Measurements from ENCODE around the gene FNIP2. TPM values are rescaled to one million over a fixed set of nuclear protein-coding genes. Genes with fewer than 3 reads are reported as not detected.
"Not testable (repeated sequence)": the region's sequence is repeated elsewhere in the genome, so short reads cannot be mapped to it uniquely, and the experiment has no call there.

Gene FNIP2
- total RNA-seq, 2 donors from 2014 or later: 17.5 to 35.6 TPM

DNA sequence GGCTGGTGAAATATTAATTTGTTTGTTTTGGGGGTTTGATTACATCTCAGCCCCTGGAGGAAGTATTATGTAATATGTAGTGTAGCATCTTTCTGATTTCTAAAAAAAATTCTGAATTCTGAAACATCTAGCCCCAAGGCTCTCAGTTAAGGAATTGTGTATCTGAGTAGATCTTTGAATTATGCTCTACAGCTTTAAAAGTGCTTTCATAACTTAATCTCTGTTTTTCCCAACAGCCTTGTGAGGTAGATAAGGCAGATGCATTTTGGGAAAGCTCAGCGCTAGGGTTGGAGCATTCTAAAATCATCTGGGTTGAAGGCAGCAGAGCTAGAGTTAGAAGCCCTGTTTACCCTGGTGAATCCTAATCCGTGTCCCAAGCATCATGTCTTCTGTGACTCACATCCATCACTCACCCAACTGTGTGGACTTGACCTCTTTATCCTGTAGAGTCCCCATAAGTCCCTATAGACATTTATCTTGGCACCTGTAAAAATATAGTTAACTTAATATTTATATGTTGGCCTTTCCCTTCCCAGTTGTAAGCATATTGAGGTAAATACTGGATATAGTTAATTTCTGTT, 49.8 kb downstream of the FNIP2 start:
- Mint-ChIP-seq H3K4me1 (ENCODE audit: low read depth in 2 of 2) (peaks cover 33 to 55% of the 10 kb centered on the region in 2 donors), H3K36me3 (no peaks in the 10 kb centered on the region), H3K27ac (peak overlapping the region; percentile 59 to 72), H3K9me3 (no peaks in the 10 kb centered on the region), H3K27me3 (peaks cover 0 to 3% of the 10 kb centered on the region in 2 donors), H3K4me3 (peak overlapping the region; percentile 50)
- no peak for DNase-seq (ENCODE audit: low spot score)
- ATAC-seq: no peak

DNA sequence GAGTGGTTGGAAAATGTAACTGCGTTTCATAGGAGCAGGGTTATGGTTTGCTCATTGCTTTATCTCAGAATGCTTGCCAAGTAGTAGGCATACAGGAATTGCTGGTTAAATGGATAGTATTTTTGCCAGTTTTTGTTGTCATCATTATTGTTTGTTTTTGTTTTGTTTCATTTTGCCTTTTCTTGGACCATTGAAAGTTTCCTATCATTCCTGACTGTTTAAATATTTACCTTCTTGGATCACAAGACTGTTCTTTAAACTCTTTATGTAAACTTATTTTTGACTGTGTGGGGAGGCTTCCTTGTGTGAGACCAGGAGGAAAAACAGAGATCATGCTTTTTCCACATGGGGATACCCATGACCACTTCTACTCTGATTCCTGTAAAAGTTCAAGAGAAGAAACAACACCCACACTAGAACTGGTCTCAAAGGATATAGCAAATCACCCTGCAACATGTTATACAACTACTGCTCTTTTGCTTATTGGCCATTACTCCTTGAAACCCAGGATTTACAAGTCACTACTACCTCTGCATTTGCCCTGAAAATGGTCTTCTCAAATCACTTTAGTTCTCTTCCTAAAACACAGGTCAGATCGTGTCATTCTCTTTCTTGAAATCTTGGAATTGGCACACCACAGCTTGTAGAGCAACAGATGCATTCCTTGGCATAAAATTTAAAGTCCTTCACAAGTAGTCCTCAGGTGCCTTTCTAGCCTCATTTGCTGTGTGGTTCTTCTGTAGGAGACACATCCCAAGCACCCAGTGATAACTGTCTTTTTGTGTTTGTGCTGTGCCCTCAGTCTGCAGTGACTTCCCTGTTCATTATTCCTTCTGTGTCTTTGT, 51.3 kb downstream of the FNIP2 start:
- no peak for ATAC-seq
- DNase-seq (ENCODE audit: low spot score): no peak
- H3K4me1 Mint-ChIP-seq (ENCODE audit: low read depth in 2 of 2): peaks cover 40 to 61% of the 10 kb centered on the region in 2 donors
- no peaks in the 10 kb centered on the region for H3K9me3 Mint-ChIP-seq
- peak overlapping the region; percentile 32 to 57 for H3K27ac Mint-ChIP-seq
- peaks cover 0 to 3% of the 10 kb centered on the region in 2 donors for H3K27me3 Mint-ChIP-seq
- H3K36me3 Mint-ChIP-seq: peaks cover 5% of the 10 kb centered on the region
- H3K4me3 Mint-ChIP-seq: peak overlapping the region; percentile 65

DNA sequence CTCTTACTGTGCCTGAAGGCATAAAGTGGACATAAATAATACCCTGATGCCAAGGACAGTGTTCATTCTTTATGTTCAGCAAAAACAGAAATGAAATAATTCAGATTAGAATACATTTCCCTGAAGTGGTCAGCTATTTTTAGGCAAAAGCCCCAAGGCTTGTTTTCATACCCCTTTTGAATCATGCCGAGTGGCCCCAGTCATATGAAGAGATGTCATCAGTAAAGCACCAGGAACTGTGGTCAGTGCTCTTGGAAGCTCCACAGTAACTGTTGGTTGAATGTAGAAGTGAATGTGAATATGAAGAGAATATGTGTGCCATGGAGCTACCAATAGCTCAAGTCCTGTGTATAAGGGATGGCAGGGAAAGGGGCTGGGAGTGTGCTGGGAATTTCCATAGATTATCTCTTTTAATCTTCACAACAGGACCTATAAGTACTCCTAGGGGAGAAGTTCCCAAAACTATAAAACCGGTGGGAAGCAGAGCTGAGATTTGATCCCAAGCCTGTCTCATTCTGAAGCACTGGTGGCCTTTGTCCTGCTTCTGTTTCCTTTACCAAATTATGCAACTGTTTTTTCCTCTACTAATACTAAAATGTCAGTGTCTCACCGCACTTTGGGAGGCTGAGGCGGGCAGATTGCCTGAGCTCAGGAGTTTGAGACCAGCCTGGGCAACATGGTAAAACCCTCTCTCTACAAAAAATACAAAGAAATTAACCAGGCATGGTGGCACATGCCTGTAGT, 52.6 kb downstream of the FNIP2 start:
- H3K27me3 Mint-ChIP-seq: peaks cover 0 to 3% of the 10 kb centered on the region in 2 donors
- ATAC-seq (peak; percentile 60 to 79), DNase-seq (ENCODE audit: low spot score) (no peak)
- H3K4me1 Mint-ChIP-seq (ENCODE audit: low read depth in 2 of 2): peaks cover 51 to 73% of the 10 kb centered on the region in 2 donors
- peaks cover 5% of the 10 kb centered on the region for H3K36me3 Mint-ChIP-seq
- H3K27ac Mint-ChIP-seq: peak overlapping the region; percentile 32 to 57
- no peaks in the 10 kb centered on the region for H3K9me3 Mint-ChIP-seq
- peak overlapping the region; percentile 65 for H3K4me3 Mint-ChIP-seq

DNA sequence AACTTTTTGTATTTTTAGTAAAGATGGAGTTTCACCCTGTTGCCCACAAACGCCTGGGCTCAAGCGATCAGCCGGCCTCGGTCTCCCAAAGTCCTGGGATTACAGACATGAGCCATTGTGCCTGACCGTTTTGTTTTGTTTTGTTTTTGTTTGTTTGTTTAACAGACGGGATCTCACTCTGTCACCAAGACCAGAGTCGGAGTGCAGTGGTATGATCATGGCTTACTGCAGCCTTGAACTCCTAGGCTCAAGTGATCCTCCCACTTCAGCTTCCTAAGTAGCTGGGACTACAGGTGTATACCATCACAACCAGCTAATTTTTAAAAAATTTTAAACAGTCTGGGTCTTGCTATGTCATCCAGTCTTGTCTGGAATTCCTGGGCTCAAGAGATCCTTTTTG, 53.5 kb downstream of the FNIP2 start:
- H3K27me3 Mint-ChIP-seq: peaks cover 0 to 3% of the 10 kb centered on the region in 2 donors
- H3K27ac Mint-ChIP-seq: no peak overlapping the region
- no peaks in the 10 kb centered on the region for H3K9me3 Mint-ChIP-seq
- peaks cover 52 to 74% of the 10 kb centered on the region in 2 donors for H3K4me1 Mint-ChIP-seq (ENCODE audit: low read depth in 2 of 2)
- H3K4me3 Mint-ChIP-seq: no peak overlapping the region
- no peak for DNase-seq (ENCODE audit: low spot score)
- H3K36me3 Mint-ChIP-seq: peaks cover 5% of the 10 kb centered on the region
- no peak for ATAC-seq

DNA sequence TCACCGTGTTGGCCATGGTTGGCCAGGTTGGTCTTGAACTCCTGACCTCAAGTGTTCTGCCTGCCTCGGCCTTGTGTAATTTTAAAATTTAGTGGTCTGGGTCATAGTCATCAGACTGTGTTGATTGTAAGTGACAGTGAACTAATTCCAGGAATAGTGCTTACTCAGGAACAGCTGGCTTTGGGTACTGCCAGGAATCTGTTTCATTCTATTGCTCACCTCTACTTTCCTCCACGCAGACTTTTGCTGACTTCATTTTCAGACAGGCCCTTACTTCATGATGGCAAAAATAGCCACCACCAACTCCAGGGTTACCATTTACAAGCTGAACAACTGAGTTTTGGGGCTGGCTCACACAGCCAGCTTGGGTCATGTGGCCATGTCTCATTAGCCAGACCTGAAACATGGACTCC, 54.6 kb downstream of the FNIP2 start:
- peaks cover 0 to 3% of the 10 kb centered on the region in 2 donors for H3K27me3 Mint-ChIP-seq
- H3K27ac Mint-ChIP-seq: peak overlapping the region; percentile 71 to 74
- peak overlapping the region; percentile 30 for H3K4me3 Mint-ChIP-seq
- peaks cover 46 to 63% of the 10 kb centered on the region in 2 donors for H3K4me1 Mint-ChIP-seq (ENCODE audit: low read depth in 2 of 2)
- no peaks in the 10 kb centered on the region for H3K9me3 Mint-ChIP-seq
- no peak for DNase-seq (ENCODE audit: low spot score)
- peaks cover 5% of the 10 kb centered on the region for H3K36me3 Mint-ChIP-seq
- peak; percentile 59 to 72 for ATAC-seq

DNA sequence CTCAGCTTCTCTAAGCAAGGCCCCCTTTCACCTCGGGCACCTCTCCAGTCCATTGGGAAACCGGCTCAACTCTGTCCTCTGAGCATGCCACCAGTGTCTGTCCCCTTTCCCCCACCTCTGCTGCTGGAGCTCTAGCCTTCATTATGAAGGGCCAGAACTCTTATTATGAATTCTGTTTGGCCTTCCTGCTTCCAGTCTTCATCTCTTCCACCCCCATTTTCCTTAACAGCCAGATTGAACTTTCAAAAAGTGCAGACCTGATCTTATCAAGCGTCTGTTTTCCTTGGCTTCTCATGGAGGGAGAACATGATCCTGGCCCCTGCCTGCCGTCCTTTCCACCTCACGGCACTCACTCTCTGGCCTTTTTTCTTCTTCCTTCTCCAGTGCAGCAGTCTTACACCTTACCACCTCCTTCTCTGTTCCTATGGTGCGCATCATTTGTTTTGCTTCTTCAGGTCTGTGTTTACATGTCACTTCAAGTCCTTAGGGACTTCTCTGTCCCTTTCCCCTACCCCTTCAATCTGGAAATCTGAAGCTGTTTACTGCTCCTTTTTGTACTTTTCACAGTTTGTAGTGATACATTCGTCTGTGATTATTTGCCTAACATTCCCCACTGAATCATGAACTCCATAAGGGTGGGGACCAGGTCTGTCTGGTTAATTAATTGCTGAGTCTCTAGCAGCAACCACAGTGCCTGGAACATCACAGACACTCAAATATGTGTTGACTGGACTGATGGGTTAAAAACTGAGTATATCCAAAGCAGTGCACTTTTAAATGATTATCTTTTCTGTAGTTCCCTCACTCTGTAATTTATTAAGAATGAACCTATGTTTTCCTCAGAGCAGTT, 55.8 kb downstream of the FNIP2 start:
- H3K27ac Mint-ChIP-seq: peak overlapping the region; percentile 28 to 74
- peak overlapping the region; percentile 37 for H3K4me3 Mint-ChIP-seq
- ATAC-seq (no peak), DNase-seq (ENCODE audit: low spot score) (no peak)
- peaks cover 12% of the 10 kb centered on the region for H3K36me3 Mint-ChIP-seq
- peaks cover 43 to 60% of the 10 kb centered on the region in 2 donors for H3K4me1 Mint-ChIP-seq (ENCODE audit: low read depth in 2 of 2)
- H3K9me3 Mint-ChIP-seq: no peaks in the 10 kb centered on the region
- peaks cover 0 to 3% of the 10 kb centered on the region in 2 donors for H3K27me3 Mint-ChIP-seq

DNA sequence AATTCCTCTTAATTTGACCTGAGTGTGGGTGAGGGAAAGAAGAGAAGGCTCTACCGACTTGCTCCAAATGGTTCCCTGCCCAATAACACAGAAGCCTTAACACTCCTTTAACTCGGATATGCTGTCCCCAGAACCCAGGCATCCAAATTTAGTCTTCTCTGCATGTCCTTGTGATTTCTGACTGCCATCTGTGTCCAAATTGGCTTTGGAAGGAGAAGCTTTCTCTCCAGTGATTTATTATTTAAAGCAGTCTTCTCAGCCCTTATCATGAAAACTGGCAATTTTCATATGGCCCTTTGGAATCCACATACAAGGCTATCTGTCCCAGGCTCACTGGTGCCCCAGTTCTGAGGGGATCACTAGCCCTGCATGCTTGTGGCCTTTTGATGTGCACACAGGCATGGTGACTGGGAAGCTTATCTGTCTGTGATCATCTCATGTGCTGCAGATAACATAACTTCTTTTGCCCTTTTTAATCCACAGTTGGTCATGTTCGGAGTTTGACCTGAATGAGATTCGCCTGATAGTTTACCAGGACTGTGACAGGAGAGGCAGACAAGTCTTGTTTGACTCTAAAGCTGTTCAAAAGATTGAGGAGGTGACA, 56.7 kb downstream of the FNIP2 start:
- ATAC-seq (peak in 1 of 2 donors; percentile 50), DNase-seq (ENCODE audit: low spot score) (no peak)
- peaks cover 36 to 55% of the 10 kb centered on the region in 2 donors for H3K4me1 Mint-ChIP-seq (ENCODE audit: low read depth in 2 of 2)
- H3K27ac Mint-ChIP-seq: peak overlapping the region; percentile 17 to 74
- peak overlapping the region; percentile 43 for H3K4me3 Mint-ChIP-seq
- no peaks in the 10 kb centered on the region for H3K9me3 Mint-ChIP-seq
- peaks cover 18% of the 10 kb centered on the region for H3K36me3 Mint-ChIP-seq
- H3K27me3 Mint-ChIP-seq: no peaks in the 10 kb centered on the region

DNA sequence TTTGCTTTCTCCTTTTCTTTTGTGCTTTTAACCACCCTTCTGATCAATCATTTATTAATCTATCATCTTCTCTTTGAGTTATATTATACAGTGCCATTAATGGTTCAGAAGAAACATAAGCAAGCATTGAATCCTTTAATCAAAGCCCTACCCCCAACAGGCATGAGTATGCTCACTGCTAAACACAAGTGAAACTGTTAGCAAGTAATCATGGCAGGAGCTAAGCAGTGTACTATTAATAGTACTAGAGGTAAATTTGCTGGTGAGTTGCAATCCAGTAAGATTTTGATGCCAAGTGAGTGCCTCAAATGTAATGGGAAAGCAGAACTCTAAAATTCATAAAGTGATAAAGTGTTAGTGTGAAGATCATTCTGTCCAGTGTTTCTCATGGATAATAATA, 57.2 kb downstream of the FNIP2 start:
- Mint-ChIP-seq H3K9me3 (no peaks in the 10 kb centered on the region), H3K27ac (peak overlapping the region; percentile 17 to 74), H3K27me3 (no peaks in the 10 kb centered on the region), H3K4me1 (ENCODE audit: low read depth in 2 of 2) (peaks cover 34 to 49% of the 10 kb centered on the region in 2 donors), H3K36me3 (peaks cover 23% of the 10 kb centered on the region), H3K4me3 (peak overlapping the region; percentile 43)
- no peak for ATAC-seq
- no peak for DNase-seq (ENCODE audit: low spot score)

DNA sequence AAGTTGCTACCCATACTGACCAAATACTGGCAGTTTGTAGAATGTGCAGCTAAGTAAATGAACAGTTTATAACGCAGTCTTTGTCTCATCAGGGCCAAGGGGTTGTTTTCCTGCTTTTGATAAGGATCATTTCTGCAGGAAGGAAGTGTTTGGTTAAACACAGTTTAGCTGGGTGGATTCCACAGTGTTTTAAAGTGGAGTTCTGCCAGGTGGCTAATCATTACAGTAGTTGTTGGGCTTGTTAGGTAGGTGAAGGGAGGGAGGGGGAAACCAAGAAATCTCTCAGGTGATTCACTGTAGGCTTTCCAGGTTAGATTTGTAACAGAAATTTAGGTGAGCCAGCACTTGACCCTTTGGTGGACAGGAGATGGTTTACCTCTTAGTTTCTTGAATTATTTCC, 58.1 kb downstream of the FNIP2 start:
- H3K27ac Mint-ChIP-seq: peak overlapping the region in 1 of 2 donors; percentile 74
- H3K36me3 Mint-ChIP-seq: peaks cover 25% of the 10 kb centered on the region
- H3K4me3 Mint-ChIP-seq: peak overlapping the region; percentile 20
- DNase-seq (ENCODE audit: low spot score): no peak
- ATAC-seq: no peak
- H3K27me3 Mint-ChIP-seq: no peaks in the 10 kb centered on the region
- H3K4me1 Mint-ChIP-seq (ENCODE audit: low read depth in 2 of 2): peaks cover 31 to 44% of the 10 kb centered on the region in 2 donors
- no peaks in the 10 kb centered on the region for H3K9me3 Mint-ChIP-seq

DNA sequence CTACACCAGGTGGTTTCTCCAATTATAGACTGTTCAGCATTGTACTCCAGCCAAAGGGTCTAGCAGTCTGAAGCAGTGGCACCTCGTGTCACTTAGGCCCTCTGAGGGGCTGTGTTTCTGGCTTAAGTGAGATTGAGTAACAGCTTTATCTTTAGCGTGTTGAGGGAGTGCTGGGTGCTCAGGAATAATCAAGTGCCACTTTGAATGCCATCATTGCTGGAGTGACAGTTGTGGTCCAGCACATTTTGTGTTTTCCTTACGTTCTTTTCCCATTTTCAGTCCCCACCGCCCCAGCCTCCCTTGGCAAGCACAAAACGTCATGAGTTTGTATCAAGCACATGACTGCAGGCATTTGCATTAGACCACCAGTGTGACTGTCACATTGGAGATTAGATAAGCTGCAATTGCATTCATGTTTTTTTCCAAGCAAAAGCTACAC, 58.7 kb downstream of the FNIP2 start:
- Mint-ChIP-seq H3K4me3 (no peak overlapping the region), H3K9me3 (no peaks in the 10 kb centered on the region), H3K4me1 (ENCODE audit: low read depth in 2 of 2) (peaks cover 31 to 44% of the 10 kb centered on the region in 2 donors), H3K27me3 (no peaks in the 10 kb centered on the region), H3K36me3 (peaks cover 25% of the 10 kb centered on the region), H3K27ac (no peak overlapping the region)
- no peak for ATAC-seq
- no peak for DNase-seq (ENCODE audit: low spot score)

DNA sequence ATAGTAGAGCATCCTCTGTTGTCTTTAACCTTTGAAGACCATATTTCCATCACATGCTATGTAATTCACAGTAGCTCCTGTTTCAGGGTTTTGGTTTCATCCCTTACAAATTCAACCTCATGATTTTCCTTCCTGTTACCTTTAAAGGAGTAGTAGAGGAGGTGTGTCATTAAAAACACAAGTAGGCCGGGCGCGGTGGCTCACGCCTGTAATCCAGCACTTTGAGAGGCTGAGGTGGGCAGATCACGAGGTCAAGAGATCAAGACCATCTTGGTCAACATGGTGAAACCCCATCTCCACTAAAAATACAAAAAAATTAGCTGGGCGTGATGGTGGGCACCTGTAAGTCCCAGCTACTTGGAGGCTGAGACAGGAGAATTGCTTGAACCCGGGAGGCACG, 59.3 kb downstream of the FNIP2 start:
- not testable (repeated sequence) for H3K27me3 Mint-ChIP-seq; H3K9me3 Mint-ChIP-seq; DNase-seq (ENCODE audit: low spot score); ATAC-seq; H3K27ac Mint-ChIP-seq; H3K4me3 Mint-ChIP-seq
- peaks cover 25% of the 10 kb centered on the region for H3K36me3 Mint-ChIP-seq
- H3K4me1 Mint-ChIP-seq (ENCODE audit: low read depth in 2 of 2): peaks cover 31 to 44% of the 10 kb centered on the region in 2 donors

DNA sequence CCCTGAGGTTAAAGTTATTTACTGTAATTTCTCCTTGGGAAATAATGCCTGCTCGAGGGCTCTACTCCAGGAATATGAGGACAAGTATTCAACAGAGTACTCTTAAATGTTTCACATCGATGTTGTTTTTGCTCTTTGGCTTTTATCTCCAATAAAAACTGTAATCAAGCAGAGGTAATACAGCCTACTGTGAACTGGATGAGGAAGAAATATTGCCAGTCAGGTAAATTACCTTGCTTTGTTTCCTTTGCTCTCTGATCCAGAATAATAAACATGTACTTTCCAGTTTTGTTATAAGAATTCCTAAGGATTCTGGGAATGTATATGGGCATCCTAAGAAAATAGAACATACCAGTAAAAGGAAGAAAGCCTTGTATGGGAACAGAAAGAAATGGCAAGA, 60.4 kb downstream of the FNIP2 start:
- H3K4me1 Mint-ChIP-seq (ENCODE audit: low read depth in 2 of 2): peaks cover 25 to 36% of the 10 kb centered on the region in 2 donors
- H3K36me3 Mint-ChIP-seq: peaks cover 35% of the 10 kb centered on the region
- no peak overlapping the region for H3K4me3 Mint-ChIP-seq
- no peak for DNase-seq (ENCODE audit: low spot score)
- ATAC-seq: no peak
- H3K9me3 Mint-ChIP-seq: no peaks in the 10 kb centered on the region
- H3K27me3 Mint-ChIP-seq: no peaks in the 10 kb centered on the region
- H3K27ac Mint-ChIP-seq: peak overlapping the region in 1 of 2 donors; percentile 2
